ENCODE results near the gene ZNF750. TPM values are rescaled to one million over a fixed set of nuclear protein-coding genes. Genes with fewer than 3 reads are reported as not detected.

Gene ZNF750
- total and polyA plus RNA-seq, 10 of the 15 experiments (the other 5 are each of a cell fraction or from before 2014, with no cell fraction given) = 0.06 TPM; not detected in 9

DNA sequence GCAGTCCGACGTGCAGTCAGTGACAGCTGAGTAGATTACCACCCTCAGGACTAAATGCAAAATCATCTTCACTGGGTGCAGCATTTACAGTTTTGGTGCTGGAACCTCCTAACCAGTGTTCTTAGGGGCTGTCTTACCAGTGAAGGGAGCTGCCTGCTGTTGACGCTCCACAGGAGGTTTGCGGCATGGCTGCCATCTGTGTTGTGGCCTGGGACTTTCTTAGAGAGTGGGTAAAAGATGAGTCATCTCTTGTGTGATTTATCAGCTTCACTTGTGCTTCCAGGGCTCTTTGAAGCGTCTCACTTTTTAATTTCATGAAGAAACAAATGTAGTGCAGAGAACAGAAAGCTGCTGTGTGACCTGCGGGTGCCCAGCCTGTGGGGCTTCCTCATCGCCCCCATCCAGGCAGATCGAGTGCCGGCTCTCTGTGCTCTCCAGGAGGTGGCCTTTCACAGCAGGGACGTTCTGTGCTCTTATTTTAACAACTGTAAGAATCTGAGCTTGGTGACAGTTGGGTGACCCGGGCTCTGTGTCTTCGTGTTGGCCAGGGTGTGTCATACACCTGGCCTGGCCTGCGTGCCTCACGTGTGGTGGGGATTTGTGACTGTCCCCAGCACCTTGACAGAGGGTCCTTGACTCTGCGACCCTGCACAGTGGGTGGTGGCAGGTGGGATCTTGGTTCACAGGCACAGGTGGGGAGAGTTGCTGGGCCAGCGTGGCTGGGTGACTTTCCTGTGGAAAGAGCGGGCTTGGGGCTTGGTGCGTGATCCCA, 24.3 kb upstream of the ZNF750 start (continued):
- peak; percentile 68; the same call in 2 of the 3 replicates for TF ChIP-seq POU2F2 (IDR thresholded peaks at IDR 0.05; ENCODE audit: borderline replicate concordance, low read depth, low read length)
- peak; percentile 56 for TF ChIP-seq MEF2B (IDR thresholded peaks at IDR 0.05; ENCODE audit: partially characterized antibody, poor library complexity, severe bottlenecking)
- peak; percentile 21; the same call in 1 of the 2 replicates for TF ChIP-seq HCFC1 (IDR thresholded peaks at IDR 0.05; ENCODE audit: low read length)
- TF ChIP-seq, protein P1, sequence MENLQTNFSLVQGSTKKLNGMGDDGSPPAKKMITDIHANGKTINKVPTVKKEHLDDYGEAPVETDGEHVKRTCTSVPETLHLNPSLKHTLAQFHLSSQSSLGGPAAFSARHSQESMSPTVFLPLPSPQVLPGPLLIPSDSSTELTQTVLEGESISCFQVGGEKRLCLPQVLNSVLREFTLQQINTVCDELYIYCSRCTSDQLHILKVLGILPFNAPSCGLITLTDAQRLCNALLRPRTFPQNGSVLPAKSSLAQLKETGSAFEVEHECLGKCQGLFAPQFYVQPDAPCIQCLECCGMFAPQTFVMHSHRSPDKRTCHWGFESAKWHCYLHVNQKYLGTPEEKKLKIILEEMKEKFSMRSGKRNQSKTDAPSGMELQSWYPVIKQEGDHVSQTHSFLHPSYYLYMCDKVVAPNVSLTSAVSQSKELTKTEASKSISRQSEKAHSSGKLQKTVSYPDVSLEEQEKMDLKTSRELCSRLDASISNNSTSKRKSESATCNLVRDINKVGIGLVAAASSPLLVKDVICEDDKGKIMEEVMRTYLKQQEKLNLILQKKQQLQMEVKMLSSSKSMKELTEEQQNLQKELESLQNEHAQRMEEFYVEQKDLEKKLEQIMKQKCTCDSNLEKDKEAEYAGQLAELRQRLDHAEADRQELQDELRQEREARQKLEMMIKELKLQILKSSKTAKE (IDR thresholded peaks at IDR 0.05; ENCODE audit: low read depth, poor library complexity, severe bottlenecking) = peak; percentile 88
- peak; percentile 93; the same call in 1 of the 2 replicates for TF ChIP-seq MTA3 (IDR thresholded peaks at IDR 0.05; ENCODE audit: borderline replicate concordance, low read length)
- TF ChIP-seq LARP7 (IDR thresholded peaks at IDR 0.05) = 0 out of 2 replicates have a peak, but pooled peaks have one; percentile 21
- TF ChIP-seq KAT2A (conservative IDR thresholded peaks at IDR 0.05; ENCODE audit: control insufficient read depth, low read depth, low read length) = no peak
- TF ChIP-seq NFXL1 (IDR thresholded peaks at IDR 0.05; ENCODE audit: borderline replicate concordance) = 0 out of 2 replicates have a peak, but pooled peaks have one; percentile 46
- TF ChIP-seq BMI1 (IDR thresholded peaks at IDR 0.05; ENCODE audit: borderline replicate concordance) = peak; percentile 23; the same call in 1 of the 2 replicates
- no peak for TF ChIP-seq RBBP5 (conservative IDR thresholded peaks at IDR 0.05)
- TF ChIP-seq CBX3 (IDR thresholded peaks at IDR 0.05; ENCODE audit: borderline replicate concordance, low read depth) = no peak
- TF ChIP-seq, protein P2, sequence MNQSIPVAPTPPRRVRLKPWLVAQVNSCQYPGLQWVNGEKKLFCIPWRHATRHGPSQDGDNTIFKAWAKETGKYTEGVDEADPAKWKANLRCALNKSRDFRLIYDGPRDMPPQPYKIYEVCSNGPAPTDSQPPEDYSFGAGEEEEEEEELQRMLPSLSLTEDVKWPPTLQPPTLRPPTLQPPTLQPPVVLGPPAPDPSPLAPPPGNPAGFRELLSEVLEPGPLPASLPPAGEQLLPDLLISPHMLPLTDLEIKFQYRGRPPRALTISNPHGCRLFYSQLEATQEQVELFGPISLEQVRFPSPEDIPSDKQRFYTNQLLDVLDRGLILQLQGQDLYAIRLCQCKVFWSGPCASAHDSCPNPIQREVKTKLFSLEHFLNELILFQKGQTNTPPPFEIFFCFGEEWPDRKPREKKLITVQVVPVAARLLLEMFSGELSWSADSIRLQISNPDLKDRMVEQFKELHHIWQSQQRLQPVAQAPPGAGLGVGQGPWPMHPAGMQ (IDR thresholded peaks at IDR 0.05; ENCODE audit: borderline replicate concordance) = no peak
- TF ChIP-seq NFYA (IDR thresholded peaks at IDR 0.05; ENCODE audit: borderline replicate concordance, low read depth, low read length) = no peak
- TF ChIP-seq CREM (IDR thresholded peaks at IDR 0.05; ENCODE audit: low read depth) = peak; percentile 82
- TF ChIP-seq, protein P3, sequence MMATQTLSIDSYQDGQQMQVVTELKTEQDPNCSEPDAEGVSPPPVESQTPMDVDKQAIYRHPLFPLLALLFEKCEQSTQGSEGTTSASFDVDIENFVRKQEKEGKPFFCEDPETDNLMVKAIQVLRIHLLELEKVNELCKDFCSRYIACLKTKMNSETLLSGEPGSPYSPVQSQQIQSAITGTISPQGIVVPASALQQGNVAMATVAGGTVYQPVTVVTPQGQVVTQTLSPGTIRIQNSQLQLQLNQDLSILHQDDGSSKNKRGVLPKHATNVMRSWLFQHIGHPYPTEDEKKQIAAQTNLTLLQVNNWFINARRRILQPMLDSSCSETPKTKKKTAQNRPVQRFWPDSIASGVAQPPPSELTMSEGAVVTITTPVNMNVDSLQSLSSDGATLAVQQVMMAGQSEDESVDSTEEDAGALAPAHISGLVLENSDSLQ (IDR thresholded peaks at IDR 0.05) = peak; percentile 75
- peak; percentile 79 for TF ChIP-seq BACH1 (IDR thresholded peaks at IDR 0.05; ENCODE audit: borderline replicate concordance)
- TF ChIP-seq NR2F1 (conservative IDR thresholded peaks at IDR 0.05) = peak; percentile 53; the same call in 1 of the 2 replicates
- TF ChIP-seq, protein P4, sequence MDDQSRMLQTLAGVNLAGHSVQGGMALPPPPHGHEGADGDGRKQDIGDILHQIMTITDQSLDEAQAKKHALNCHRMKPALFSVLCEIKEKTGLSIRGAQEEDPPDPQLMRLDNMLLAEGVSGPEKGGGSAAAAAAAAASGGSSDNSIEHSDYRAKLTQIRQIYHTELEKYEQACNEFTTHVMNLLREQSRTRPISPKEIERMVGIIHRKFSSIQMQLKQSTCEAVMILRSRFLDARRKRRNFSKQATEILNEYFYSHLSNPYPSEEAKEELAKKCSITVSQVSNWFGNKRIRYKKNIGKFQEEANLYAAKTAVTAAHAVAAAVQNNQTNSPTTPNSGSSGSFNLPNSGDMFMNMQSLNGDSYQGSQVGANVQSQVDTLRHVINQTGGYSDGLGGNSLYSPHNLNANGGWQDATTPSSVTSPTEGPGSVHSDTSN (IDR thresholded peaks at IDR 0.05; ENCODE audit: insufficient replicate concordance, low read depth, low read length) = peak; percentile 58
- no peak; the same call in 1 of the 2 replicates for TF ChIP-seq TCF7 (IDR thresholded peaks at IDR 0.05; ENCODE audit: borderline replicate concordance)
- peak; percentile 30 for TF ChIP-seq SP1 (IDR thresholded peaks at IDR 0.05; ENCODE audit: low read depth, low read length)
